NCI-H226 (cell line): ENCODE results near the gene TMEM219.
"Not testable (repeated sequence)": the region's sequence is repeated elsewhere in the genome, so short reads cannot be mapped to it uniquely, and the experiment has no call there.

Source experiments
- DNase-seq: peaks from one replicate; pipeline ENCODE4 v3.0.0-alpha.2; 2015

Gene TMEM219

GRCh38 chr16:30016555-30017276, 54.8 kb downstream of the TMEM219 start:
- DNase-seq, result no peak

- DNase-seq, result no peak
Measured at GRCh38 chr16:30017277-30017656, 55.4 kb downstream of the TMEM219 start.

DNA sequence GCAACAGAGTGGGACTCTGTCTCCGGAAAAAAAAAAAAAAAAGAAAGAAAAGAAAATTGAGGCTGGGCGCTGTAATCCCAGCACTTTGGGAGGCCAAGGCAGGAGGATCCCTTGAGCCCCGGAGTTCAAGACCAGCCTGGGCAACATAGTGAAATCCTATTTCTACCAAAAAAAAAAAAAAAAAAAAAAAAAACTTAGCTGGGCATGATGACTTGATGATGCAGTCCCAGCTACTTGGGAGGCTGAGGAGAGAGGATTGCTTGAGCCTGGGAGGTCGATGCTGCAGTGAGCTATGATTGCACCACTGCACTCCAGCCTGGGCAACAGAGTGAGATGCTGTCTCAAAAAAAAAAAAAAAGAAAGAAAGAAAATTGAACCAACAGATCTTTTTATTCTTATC, 56.1 kb downstream of the TMEM219 start:
- not testable (repeated sequence) for DNase-seq

- DNase-seq, result peak; percentile 39
Measured at GRCh38 chr16:30018731-30019158, 56.9 kb downstream of the TMEM219 start.
